AG04450 (cell line): ENCODE results near the gene BCL2L15. TPM values are rescaled to one million over a fixed set of nuclear protein-coding genes. Genes with fewer than 3 reads are reported as not detected.
A peak's percentile ranks its signal among the peaks of the same experiment; 100 is the strongest.

ENCODE experiments used
- CTCF ChIA-PET: fragments of 300-600, 350-600 bp; formaldehyde crosslinking; extraction: SDS; loops from one replicate; lab custom pipeline; 2022; ENCODE audit warnings: antibody characterized with exemption, inconsistent platforms; lab: Charles Lee
- POLR2A ChIA-PET: fragments of 350-600 bp; formaldehyde crosslinking; extraction: SDS; loops from one replicate; lab custom pipeline; 2021; ENCODE audit warnings: antibody characterized with exemption, inconsistent platforms; lab: Yijun Ruan, JAX
- DNase-seq: peaks from one replicate; pipeline ENCODE4 v3.0.0-alpha.2; 2011; ENCODE audit warnings: low read depth, low spot score
- H3K27ac ChIP-seq: one replicate; pipeline ENCODE4 v1.5.1; 2012; ENCODE audit warnings: low read depth, low read length, control low read depth
- H3K27me3 ChIP-seq: one replicate; pipeline ENCODE4 v1.6.0; 2012; ENCODE audit warnings: low read length; ENCODE audit not compliant: control insufficient read depth, insufficient read depth
- H3K4me3 ChIP-seq: 2 replicates; pipeline ENCODE4 v1.5.1; 2011; ENCODE audit warnings: mild to moderate bottlenecking, low read depth, low read length, control low read depth
- H3K9me3 ChIP-seq: 2 replicates; pipeline ENCODE4 v1.5.1; 2012; ENCODE audit warnings: low read length; ENCODE audit not compliant: control insufficient read depth, insufficient read depth
- polyA plus RNA-seq: library from polyadenylated mRNA; depleted of rRNA; stranded (reverse); fragments of >200 nt; gene quantifications from 2 replicates; pipeline ENCODE4 v1.2.3, GENCODE V29; 2011; rRNA removed
- TF ChIP-seq, protein P1 (sequence below): IDR thresholded peaks from 2 replicates; pipeline ENCODE4 v1.5.1; 2011; ENCODE audit warnings: low read depth, low read length, control low read depth, inconsistent platforms

Gene BCL2L15
- polyA plus RNA-seq, 1 experiment, result 0.12 TPM

DNA sequence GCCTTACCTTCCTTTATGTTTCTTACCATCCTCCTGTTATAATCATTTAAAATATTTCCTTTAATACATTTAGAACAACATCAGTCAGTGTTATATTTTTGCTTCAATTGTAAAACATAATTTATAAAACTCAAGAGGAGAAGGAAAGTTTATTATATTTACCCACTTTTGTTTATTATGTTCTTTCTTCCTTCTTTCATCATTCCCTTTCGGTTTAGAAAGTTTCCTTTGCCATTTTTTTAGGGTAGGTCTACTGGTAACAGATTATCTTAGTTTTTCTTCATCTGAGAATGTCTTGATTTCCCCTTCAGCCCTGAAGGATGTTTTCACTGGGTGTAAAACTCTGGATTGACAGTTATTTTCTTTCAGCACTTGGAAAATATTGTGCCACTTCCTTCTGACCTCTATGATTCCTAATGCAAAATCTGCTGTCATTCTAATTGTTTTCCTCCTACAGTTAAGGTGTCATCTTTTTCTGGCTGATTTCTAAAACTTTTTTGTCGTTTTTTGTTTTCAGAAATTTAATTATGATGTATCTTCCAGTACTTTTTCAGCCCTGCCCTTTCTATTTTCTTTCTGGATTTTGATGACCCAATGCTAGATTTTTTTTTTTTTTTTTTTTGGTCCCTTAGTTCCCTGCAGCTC, 40.9 kb downstream of the BCL2L15 start:
- Histone ChIP-seq H3K27ac (no peak overlapping the region), H3K4me3 (no peak overlapping the region), H3K9me3 (no peaks in the 10 kb centered on the region; the same call in 1 of the 2 replicates), H3K27me3 (no peaks in the 10 kb centered on the region)
- ChIA-PET POLR2A (no interaction called here), CTCF (no interaction called here)
- no peak for DNase-seq
- TF ChIP-seq, protein P1, sequence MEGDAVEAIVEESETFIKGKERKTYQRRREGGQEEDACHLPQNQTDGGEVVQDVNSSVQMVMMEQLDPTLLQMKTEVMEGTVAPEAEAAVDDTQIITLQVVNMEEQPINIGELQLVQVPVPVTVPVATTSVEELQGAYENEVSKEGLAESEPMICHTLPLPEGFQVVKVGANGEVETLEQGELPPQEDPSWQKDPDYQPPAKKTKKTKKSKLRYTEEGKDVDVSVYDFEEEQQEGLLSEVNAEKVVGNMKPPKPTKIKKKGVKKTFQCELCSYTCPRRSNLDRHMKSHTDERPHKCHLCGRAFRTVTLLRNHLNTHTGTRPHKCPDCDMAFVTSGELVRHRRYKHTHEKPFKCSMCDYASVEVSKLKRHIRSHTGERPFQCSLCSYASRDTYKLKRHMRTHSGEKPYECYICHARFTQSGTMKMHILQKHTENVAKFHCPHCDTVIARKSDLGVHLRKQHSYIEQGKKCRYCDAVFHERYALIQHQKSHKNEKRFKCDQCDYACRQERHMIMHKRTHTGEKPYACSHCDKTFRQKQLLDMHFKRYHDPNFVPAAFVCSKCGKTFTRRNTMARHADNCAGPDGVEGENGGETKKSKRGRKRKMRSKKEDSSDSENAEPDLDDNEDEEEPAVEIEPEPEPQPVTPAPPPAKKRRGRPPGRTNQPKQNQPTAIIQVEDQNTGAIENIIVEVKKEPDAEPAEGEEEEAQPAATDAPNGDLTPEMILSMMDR, result no peak

DNA sequence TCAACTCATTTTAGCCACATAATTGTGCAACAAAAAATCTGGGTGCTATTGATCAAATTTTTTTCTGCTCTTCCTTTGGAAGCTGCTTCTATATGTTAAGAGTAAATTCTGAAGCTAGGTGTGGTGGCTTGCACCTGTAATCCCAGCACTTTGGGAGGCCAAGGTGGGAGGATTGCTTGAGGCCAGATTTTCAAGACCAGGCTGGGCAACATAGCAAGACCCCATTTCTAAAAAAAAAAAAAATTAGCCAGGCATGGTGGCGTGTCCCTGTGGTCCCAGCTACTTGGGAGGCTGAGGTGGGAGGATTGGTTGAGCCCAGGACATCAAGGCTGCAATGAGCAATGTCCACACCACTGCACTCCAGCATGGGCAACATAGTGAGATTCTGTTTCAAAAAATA, 50.8 kb downstream of the BCL2L15 start:
- ChIA-PET POLR2A (no interaction called here), CTCF (interaction anchor here (0.6 to 5.6 kb wide), 27 partner anchors 7 to 446 kb away, joined by 3 to 40 read pairs (median 5); partner anchors contain the start of genes AP4B1, HIPK1 and RSBN1)
- TF ChIP-seq, protein P1, result no peak
- DNase-seq, result no peak
- H3K4me3 ChIP-seq, result no peak overlapping the region
- H3K27me3 ChIP-seq, result no peaks in the 10 kb centered on the region
- no peaks in the 10 kb centered on the region for H3K9me3 ChIP-seq
- H3K27ac ChIP-seq, result no peak overlapping the region

DNA sequence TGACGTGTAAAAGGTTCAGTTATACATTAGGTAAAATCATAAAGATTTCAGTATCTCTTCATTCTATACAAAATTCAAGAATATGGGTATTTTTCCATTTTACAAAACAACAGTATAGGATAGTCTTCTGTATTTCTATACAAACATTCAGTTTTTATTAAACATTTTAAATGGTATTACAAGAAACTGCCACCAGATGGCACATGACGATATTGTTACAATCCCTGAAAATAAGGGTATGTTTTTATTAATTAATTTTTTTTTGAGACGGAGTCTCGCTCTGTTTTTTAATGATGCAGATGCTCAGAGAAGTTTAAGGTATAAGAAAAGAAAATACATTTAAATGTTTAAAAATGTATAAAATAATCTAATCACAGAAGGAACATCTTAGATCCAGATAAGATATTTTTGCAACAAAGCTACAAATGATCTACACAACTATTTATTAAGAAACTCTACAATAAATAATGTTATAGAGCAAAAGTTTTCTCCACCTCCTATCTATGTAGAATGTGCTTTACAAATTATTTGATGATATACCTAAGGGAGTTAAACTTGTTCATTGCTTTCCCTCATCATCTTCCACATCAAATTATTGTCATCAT, 51.6 kb downstream of the BCL2L15 start:
- no peak overlapping the region for H3K27ac ChIP-seq
- H3K9me3 ChIP-seq, result no peaks in the 10 kb centered on the region
- POLR2A ChIA-PET, result no interaction called here
- CTCF ChIA-PET, result interaction anchor here (0.6 to 5.6 kb wide), 38 partner anchors 8 to 514 kb away, joined by 3 to 40 read pairs (median 4); partner anchors contain the start of genes AP4B1, HIPK1 and RSBN1
- peak; percentile 16 for DNase-seq
- H3K4me3 ChIP-seq, result no peak overlapping the region
- H3K27me3 ChIP-seq, result no peaks in the 10 kb centered on the region
- TF ChIP-seq, protein P1, result peak; percentile 52

DNA sequence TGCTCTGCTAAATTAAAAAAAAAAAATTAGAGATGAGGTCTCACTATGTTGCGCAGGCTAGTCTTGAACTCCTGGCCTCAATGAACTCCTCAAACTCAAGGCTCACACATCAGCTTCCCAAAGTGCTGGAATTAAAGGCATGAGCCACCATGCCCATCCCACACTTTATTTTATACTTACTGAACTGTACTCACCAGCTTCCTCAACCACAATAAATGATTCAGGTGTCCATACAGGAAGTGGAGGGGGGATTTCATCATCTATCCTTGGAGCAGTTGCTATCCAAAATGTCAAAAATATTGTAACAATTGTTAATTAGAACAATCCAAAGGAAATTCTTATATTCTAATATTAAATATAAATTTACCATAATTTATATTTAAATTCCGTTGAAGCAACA, 52.7 kb downstream of the BCL2L15 start:
- no peaks in the 10 kb centered on the region for H3K9me3 ChIP-seq
- ChIA-PET CTCF (interaction anchor here (0.6 to 5.6 kb wide), 23 partner anchors 9 to 515 kb away, joined by 3 to 40 read pairs (median 6); partner anchors contain the start of genes AP4B1, HIPK1 and RSBN1), POLR2A (no interaction called here)
- TF ChIP-seq, protein P1, result no peak
- no peak overlapping the region for H3K4me3 ChIP-seq
- no peak for DNase-seq
- H3K27me3 ChIP-seq, result no peaks in the 10 kb centered on the region
- H3K27ac ChIP-seq, result no peak overlapping the region

Other genes with a start within 250 kb of the BCL2L15 start
- 15.0 and 18.0 TPM in 2 replicates for gene PHTF1, start 128.1 kb downstream of the BCL2L15 start, polyA plus RNA-seq
- gene RSBN1, start 75.1 kb downstream of the BCL2L15 start, polyA plus RNA-seq, result 6.3 and 12.2 TPM in 2 replicates
- 0.17 and 0.21 TPM in 2 replicates for gene PTPN22, start 15.9 kb downstream of the BCL2L15 start, polyA plus RNA-seq
- 13.6 and 16.5 TPM in 2 replicates for gene AP4B1, start 17.2 kb upstream of the BCL2L15 start, polyA plus RNA-seq
- gene DCLRE1B, start 17.7 kb upstream of the BCL2L15 start, polyA plus RNA-seq, result 2.7 and 3.2 TPM in 2 replicates
- 28.4 and 31.3 TPM in 2 replicates for gene HIPK1, start 41.7 kb upstream of the BCL2L15 start, polyA plus RNA-seq
- gene OLFML3, start 91.9 kb upstream of the BCL2L15 start, polyA plus RNA-seq, result 90.3 and 105 TPM in 2 replicates